ACHN (cell line): ENCODE measurements around the gene FUT7.

Experiments
- DNase-seq: peaks from one replicate; pipeline ENCODE4 v3.0.0-alpha.2; 2015
- in situ Hi-C: cut with HindIII; loops from 2 replicates; pipeline ENCODE4 v1.10.0; 2017; ENCODE audit warnings: low sequenced_read_pairs, low pct_ligation_motif_present, low pct_unique_long_range_greater_than_20kb

Gene FUT7

DNA sequence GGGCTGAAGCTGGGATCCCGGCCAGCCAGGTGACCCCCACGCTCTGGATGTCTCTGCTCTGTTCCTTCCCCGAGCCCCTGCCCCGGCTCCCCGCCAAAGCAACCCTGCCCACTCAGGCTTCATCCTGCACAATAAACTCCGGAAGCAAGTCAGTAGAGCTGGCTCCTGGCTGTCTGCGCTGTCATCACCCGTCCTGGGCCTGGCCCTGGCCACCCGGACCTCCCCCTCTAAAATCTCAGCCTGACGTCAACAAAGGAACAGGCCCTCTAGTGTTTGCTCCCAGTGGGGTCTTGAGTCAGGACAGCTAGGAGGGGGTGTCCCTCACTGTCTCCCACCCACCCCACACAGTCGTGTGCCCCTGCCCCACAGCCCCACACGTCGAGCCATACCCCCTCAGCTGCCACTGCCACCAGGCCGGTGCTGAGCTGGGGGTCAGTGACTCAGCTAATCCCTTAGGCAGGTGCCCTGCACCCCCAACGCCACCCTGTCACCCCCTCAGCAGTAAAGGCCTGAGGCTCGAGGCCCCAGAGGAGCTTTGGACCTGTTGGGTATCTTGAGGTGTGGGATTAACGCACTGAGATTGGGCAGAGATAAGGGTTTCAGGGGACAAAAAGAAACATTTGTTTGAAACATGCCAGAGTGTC lies 50.2 kb downstream of the FUT7 start:
- in situ Hi-C loops, result no loop called here
- no peak for DNase-seq

DNA sequence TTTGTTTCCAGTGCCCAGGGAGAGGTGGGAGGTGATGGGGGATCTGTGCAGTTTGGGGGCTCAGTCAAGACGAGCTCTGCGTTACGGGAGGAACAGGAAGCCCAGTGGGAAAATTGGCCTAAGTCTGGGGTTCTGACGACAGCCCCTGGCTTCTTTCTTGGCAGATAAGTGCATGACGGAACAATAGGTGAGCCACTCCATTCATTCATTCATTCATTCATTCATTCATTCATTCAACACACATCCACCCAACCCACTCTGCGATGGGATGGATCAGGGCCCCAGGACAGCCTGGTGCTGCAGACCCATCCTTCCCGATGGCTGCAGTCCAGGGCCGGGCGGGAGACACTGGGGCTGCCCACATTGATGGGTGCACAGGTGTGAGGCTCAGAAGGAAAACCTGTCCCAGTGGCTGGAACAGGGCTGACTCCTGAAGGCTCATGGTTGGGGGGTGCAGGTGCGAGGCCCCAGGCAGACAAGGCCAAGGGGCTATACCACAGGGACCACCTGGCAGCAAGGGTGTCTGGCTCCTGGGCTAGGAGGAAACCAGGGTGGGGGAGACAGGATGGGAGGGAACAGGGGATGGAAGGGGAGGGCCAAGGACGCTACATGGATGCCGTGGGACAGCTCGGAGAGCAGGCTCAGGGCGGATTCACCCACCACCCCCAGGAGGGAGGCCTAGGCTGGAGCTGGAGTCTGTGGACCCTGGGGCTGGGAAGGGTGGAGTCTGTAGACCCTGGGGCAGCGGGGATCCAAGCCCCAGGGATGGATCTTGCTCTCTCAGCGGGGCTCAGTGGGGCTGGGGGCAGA lies 51.0 kb downstream of the FUT7 start:
- in situ Hi-C loops, result no loop called here

More for the DNA sequence above, 51.0 kb downstream of the FUT7 start:
- DNase-seq, result no peak
